GM18517 (cell line): ENCODE measurements around the gene IFNA16.
"Not testable (repeated sequence)": the region's sequence is repeated elsewhere in the genome, so short reads cannot be mapped to it uniquely, and the experiment has no call there.

Source experiments
- ATAC-seq: cut with Tn5 transposase; IDR thresholded peaks from one replicate; pipeline ENCODE4 v1.9.1; 2021; ENCODE audit warnings: mild to moderate bottlenecking, moderate library complexity; ENCODE audit not compliant: unreplicated experiment

IFNA16 gene

DNA sequence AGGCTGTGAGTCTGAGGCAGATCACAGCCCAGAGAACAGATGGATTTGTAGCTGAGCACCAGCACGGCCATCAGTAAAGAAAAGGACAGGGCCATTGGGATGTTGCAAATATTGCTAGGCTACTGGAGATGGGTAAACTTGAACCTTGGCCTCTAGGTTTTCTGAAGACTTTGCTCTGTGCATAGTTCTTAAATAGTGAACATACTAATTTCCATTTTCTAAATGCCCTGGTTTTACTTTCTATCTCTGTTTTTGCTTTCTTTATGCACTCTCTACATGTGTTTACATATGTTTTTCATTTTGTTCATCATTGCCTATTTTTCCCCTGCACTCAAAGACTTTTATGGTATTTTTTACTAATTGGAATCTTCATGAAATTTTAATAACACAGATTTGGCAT, at the start of gene IFNA16:
Gene IFNA16 (minus strand): TSS at position 101 of the 400 bp plus-strand sequence. CDS start 6 bp downstream, at position 95.
- not testable (repeated sequence) for ATAC-seq

DNA sequence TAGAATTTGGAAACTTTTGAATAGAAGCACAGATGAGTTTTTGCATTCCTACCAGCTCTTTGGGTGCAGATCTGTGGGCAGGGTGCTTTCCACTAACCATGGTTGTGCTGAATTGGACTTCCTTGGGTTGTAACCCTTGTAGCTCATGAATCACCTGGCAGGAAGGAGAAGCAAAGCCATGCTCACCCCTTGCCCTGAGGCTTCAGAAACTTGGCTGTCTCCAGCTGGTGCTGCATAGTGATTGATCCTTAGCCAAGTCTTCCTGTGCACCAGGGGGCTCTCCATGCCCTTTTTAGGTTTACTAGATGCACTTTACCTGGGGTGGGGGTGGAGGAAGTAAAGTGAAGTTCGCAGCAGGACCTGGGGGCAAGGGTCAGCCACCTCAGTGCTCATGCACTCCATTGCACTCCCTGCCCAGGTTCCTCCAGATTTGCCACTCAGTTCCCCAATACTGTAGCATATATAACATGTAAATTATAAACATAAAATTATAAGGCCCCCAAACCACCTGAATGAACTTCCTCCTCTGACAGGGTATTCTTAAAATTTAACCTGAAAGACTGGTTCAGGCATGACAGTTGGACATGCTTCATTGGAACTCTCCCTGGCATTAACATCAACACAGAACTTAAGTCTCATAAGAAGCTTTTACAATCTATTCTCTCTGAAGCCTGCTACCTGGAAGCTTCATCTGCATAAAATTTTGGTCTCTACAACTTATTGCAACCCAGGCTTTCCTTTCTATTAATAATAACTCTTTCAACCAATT, 48.5 kb upstream of the IFNA16 start:
- ATAC-seq: no peak

DNA sequence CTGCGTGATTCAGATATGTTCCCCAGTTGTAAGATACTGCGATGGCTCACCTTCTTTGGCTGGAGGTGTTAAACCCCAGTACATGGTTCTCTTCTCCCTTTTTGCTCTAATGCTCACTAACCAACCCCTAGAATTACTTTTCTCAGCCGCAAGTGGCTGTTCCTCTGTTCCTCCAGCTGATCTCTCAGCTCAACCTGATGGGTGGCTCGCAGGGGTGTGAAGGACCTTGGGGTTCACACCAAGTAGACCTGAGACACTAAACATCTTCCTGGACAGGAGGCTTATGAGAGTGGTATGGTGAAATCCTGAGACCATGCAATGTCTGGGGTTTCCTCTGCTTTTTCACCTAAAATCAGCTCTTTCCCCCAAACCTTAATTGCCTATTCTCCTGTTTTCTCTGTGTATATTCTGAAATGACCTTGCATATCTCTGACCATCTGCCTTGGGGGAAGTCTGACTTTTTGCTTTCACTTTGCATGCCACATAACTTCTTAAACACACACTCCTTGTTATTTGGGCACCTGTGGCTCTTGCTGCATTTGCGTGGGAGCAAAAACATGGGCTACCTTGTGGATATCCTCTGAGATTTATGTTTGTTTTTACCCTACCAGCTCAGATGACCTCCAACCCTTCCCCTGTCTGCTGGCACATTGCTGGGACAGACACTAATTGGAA, 38.6 kb upstream of the IFNA16 start:
- ATAC-seq: no peak

DNA sequence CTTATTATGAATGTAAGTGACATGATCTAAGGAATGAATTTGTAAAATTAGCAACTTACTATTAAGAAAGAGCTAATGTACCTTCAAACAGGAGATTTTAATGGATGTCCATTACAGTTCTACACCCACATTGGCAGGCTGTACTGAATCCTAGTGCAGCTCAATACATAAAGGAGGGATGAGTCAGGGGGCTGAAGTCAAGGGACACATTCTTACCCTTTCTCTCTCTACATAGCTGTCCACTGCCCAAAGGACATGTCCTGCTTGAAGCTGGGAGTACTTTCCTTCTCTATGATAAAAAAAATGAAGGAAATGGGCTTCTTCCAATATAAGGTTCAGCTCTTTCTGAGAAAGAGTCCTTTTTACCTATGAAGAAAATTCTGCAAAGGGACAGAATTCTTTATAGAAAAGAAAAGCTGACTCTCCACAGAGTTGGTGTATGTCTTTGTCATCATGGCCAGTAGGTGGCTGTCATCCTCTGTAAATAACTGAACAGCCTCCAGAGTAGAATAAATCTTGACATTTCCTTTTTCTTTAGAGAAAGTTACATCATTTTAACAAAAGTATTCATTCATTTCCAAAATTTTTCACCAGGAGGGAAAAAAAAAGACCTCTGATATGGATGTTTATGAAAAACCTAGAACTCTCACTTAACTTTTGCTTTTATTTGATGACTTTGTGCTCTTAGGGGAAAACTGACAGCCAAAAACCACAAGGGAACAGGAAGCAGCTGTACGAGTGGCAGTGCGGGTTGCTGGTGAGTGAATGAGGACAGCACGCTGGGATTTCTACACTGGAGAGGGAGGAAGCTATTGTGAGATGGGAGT, 35.8 kb upstream of the IFNA16 start:
- ATAC-seq: peak; percentile 84

DNA sequence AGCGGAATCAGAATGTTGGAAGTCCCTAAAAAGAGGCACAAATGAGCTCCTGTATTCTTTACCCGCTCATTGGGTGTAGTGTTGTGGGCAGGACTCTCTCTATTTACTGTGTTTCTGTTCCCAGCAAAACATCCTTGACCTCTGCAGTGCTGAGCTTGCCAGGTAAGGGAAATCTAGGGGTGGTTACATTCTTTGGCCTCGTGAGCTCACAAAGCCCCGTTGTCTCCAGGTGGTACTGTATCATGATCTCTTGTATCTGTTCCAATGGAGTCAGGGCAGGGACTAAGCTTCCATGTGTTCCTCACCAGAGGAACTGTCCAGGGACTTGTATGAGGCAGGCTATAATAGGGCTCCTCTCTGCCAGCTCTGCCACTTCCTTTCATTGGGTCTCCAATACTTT, 34.5 kb upstream of the IFNA16 start:
- ATAC-seq: no peak

DNA sequence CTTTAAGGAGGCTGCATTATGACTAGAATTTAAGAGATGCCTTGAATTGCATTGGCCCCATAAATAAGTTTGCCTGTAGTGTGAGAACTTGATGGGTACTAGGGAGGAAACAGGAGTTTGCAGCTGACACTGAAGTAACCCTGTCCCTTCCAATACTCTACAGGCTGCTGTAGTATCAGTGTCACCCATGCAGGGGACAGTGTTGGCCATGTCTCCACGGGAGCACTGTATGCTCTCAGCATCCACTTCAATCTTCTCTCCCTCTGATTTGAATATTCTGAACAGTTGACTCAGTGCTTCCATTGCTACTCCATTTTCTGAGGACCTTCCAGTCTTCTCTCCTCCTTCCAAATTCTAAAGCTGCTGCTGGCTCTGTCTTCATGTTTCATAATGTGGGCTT, 34.1 kb upstream of the IFNA16 start:
- no peak for ATAC-seq

DNA sequence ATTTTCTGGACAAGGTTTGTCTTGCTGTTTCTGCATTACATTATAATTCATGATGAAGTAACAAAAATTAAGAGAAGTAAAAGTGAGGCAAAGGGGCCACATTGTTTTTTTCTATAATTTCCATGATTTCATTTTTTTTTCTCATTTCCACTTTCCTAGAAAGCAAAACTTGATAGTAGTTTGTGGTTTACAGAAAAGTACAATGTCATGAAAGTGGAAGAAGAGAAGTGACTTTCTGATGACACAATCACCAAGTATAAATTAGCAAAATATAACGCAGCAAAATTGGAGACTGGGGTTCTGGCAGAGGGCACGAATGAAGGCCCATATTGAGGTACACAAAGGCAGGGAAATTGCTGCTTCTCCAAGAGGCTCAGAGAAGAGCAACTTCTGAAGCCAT, 27.7 kb upstream of the IFNA16 start:
- no peak for ATAC-seq

DNA sequence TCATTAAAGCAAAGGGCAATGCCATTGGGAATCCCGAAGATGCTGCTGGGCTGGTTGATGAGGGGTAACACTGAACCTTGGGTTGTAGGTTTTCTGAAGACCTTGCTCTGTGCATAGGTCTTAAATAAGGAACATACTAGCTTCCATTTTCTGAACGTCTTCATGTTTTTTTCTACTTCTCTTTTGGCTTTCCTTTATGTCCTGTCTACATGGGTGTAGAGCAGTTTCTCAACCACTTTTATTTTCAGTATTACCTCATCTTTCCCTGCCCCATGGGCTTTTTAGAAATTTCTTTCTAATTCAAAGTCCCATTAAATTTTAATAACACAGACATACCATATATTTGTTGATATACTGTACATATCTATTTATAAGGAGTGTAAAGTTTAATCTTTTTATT, 22.8 kb upstream of the IFNA16 start, which contains the start of gene IFNA14:
Gene IFNA14 (minus strand): TSS at position 95 of the 400 bp plus-strand sequence. CDS start 70 bp downstream, at position 25.
- peak; percentile 45 for ATAC-seq

DNA sequence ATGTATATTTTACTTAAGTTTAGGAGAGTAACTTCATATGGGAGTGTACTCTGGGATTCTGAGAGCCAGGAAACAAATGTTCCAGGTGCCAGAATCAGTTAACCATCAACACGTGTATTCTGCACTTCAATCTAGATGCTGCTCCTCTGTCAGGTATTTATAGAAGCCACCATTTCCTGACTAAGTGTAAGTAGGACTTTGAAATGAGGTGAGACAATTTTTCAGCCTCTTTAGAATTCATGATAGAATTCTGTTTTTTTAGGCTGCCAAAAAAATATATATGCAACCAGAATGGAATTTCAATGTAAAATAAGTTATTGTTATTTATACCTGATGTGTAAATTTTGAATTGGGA, 19.2 kb upstream of the IFNA16 start:
- ATAC-seq: not testable (repeated sequence)

DNA sequence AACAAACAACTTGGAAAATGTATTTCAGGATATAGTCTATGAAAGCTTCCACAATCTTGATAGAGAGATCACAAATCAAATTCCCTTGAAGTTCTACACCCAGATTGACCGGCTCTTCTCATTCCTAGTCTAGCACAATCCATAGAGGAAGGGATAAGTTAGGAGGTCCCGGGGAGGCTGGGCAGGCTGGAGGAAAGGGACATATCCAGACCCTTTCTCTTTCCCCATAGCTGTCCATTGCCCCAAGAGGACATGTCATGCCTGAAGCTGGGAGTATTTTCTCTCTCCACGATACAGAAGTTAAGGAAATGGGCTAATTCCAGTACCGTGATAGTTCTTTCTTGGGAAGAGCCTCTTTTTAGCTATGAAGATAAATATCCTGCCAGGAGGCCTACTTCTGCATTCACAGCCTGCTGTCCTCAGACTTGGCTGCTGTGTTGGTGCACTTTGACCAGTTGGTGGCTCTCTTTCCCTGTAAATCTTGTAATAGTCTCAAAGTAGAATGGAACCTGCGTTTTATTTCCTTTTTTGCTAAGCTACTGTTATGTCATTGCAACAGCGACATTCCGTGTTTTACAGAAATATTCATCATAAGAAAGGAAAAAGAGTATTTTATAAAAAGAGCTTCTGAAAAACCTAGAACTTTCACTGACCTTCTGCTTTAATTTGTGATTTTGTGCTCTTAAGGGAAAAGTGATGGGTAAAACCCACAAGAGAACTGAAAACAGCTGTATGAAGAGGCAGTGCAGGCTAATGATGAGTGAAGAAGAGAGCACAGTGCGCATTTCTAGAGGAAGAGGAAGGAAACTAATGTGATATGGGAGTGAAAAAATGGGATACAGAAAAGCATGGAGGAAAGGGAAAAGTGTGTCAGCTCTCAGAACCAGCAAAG, 18.6 kb upstream of the IFNA16 start:
- ATAC-seq: peak; percentile 82

DNA sequence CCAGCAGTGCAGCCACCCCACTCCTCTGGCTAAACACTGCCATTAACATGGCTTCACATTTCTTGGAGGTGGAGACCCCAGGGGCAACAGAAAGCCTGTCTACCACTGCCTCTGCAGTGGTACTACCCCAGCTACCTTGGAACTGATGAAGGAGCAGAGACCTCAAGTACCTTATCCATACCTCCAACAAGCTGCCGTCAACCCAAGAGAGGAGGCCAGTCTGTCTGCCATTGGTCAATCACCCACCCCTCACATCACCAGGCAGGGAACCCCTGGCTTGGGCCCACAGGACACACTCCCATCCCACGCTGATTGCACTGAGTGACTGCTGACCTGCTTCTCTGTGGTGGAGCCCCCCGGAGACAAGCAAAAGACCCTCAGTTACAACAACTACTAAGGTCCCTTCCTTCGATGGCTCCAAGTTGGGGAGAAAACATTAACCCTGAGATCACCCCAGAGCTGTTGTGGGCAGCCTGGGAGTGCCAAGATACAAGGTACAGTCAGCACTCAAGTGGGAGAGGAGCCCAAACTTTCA, 17.1 kb upstream of the IFNA16 start:
- ATAC-seq: no peak

DNA sequence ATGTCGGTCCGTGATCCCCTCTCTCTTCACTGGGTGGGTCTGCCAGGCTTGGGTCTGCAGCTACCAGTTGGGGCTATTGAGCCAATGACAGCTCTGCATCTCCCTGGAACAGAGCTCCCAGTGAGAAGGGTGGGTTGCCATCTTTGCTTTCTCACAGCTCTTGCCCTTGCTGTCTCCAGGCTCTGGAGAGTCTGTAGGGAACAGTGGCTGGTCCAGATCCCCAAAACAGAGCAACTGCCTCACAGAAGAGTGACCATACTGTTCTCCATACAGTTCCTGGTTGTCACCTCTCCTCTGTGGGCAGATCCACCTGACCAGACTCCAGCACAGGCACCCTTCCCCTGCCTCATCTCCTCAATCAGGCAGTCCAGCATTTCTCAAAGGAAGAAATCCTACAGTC, 16.1 kb upstream of the IFNA16 start:
- ATAC-seq: no peak

DNA sequence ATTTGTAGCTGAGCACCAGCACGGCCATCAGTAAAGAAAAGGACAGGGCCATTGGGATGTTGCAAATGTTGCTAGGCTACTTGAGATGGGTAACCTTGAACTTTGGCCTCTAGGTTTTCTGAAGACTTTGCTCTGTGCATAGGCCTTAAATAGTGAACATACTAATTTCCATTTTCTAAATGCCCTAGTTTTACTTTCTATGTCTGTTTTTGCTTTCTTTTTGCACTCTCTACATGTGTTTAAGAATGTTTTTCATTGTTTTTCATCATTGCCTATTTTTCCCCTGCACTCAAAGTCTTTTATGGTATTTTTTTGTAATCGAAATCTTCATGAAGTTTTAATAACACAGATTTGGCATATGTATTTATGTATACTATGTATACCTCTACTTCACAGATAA, 11.0 kb upstream of the IFNA16 start, which contains the start of gene IFNA17:
Gene IFNA17 (minus strand): TSS at position 101 of the 400 bp plus-strand sequence. CDS start 49 bp downstream, at position 52.
- no peak for ATAC-seq

DNA sequence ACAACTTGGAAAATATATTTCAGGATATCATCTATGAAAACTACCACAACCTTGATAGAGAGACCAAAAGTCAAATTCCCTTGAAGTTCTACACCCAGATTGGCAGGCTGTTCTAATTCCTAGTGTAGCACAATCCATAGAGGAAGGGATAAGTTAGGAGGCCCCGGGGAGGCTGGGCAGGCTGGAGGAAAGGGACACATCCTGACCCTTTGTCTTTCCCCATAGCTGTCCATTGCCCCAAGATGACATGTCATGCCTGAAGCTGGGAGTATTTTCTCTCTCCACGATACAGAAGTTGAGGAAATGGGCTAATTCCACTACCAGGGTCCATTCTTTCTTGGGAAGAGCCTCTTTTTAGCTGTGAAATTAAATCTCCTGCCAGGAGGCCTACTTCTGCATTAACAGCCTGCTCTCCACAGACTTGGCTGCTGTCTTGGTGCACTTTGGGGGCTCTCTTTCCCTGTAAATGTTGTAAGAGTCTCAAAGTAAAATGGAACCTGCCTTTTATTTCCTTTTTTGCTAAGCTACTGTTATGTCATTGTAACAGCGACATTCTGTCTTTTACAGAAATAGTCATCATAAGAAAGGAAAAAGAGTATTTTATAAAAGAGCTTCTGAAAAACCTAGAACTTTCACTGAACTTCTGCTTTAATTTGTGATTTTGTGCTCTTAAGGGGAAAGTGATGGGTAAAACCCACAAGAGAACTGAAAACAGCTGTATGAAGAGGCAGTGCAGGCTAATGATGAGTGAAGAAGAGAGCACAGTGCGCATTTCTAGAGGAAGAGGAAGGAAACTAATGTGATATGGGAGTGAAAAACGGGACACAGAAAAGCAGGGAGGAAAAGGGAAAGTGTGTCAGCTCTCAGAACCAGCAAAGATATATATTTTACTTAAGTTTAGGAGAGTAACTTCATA, 3.4 kb downstream of the IFNA16 start:
- ATAC-seq: peak; percentile 81

DNA sequence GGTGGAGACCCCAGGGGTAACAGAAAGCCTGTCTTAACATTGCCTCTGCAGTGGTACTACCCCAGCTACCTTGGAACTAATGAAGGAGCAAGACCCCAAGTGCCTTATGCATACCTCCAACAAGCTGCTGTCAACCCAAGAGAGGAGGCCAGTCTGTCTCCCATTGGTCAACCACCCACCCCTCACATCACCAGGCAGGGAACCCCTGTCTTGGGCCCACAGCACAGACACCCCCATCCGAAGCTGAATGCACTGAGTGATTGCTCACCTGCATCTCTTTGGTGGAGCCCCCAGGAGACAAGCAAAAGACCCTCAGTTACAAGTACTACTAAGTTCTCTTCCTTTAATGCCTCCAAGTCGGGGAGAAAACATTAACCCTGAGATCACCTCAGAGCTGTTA, 5.0 kb downstream of the IFNA16 start:
- not testable (repeated sequence) for ATAC-seq

DNA sequence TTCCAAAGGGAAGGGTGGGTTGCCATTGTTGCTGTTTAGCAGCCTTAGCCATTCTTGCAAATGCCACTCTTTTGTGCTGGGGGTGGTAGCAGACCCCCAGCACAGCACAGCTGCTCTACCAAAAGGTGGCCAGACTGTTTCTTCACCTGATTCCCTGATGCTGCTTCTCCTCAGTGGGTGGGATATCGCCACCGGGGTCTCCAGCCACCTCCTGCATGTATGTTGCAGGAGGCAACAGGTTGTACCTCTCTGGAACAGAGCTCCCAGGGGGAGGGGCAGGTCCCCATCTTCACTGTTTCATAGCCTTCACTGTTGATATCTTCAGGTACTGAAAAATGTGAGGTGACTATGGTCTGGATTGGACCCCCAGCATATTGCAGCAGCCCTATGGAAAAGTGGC, 6.3 kb downstream of the IFNA16 start:
- not testable (repeated sequence) for ATAC-seq

DNA sequence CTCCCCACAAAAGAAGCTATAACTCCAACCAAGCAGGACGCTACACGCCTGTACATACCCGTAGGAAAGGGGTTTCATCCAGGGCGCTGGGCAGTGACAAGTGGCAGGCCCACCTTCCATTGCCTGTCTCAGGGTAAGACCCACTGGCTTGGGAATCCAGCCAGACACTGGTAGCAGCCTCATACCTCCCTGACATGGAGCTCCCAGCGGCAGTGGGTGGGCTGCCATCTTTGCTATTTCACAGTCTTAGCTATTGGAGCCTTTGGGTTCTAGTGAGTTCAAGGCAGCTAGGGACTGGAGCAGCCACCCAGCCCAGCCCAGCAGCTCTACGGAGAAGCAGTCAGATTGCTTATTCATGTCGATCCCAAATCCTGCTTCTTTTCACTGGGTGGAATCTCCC, 6.8 kb downstream of the IFNA16 start:
- no peak for ATAC-seq

DNA sequence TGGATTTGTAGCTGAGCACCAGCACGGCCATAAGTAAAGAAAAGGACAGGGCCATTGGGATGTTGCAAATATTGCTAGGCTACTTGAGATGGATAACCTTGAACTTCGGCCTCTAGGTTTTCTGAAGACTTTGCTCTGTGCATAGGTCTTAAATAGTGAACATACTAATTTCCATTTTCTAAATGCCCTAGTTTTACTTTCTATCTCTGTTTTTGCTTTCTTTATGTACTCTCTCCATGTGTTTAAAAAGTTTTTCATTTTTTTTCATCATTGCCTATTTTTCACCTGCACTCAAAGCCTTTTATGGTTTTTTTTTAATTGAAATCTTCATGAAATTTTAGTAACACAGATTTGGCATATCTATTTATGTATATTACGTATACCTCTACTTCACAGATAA, 10.1 kb downstream of the IFNA16 start, which contains the start of gene IFNA10:
Gene IFNA10 (minus strand): TSS at position 101 of the 400 bp plus-strand sequence. CDS start 46 bp downstream, at position 55.
- ATAC-seq: not testable (repeated sequence)

DNA sequence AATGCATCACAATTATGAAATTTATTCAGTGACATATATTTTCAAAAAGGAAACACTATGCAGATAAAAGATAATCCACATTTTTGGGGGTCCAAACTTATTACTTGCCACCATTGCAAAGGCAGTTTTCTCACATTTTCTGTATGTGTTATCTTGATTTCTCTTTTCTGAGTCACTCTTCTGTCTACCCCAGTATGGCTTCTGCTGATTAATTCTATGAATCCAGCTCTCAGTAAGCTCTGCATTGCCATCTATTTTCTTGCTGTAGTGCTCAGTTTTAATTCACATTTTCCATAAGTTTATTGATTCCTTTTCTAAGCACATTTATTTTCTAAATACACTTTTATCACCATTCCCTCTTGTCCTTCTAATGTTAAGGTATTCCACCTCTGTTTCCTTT, 11.9 kb downstream of the IFNA16 start:
- no peak for ATAC-seq
